Uterus (tissue), 2 donors: ENCODE results near the gene NXT1.

ENCODE experiments used
- POLR2A ChIP-seq, 2 donors: fragments of 450-650 bp; IDR thresholded peaks; one replicate each; pipeline ENCODE4 v1.6.1; 2016; ENCODE audit warnings: antibody characterized with exemption in 2 of 2, mild to moderate bottlenecking in 1 of 2, moderate library complexity in 1 of 2
- TF ChIP-seq, protein P1 (sequence below), 4 experiments: fragments of 200-600 bp in 2 of 4; fragments of 450-650 bp in 2 of 4; sonication (generic) in 2 of 4; IDR thresholded peaks; one replicate each; pipeline ENCODE4 v1.5.1; 2016 to 2019; ENCODE audit warnings: antibody characterized with exemption in 4 of 4, mild to moderate bottlenecking in 2 of 4, moderate library complexity in 1 of 4

DNA sequence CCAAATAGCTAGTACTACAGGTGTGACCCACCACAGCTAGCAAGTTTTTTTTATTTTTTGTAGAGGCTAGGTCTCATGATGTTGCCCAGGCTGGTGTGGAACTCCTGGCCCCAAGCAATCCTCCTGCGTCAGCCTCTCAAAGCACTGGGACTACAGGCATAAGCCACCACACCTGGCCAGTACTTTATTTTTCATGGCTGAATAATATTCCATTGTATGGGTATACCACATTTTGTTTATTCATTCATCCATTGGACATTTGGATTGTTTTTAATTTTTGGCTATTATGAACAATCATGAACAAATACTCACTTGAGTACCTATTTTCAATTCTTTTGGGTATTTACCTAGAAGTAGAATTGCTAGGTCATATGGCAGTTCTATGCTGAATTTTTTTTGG is 7.0 kb upstream of the NXT1 start:
- TF ChIP-seq, protein P1, sequence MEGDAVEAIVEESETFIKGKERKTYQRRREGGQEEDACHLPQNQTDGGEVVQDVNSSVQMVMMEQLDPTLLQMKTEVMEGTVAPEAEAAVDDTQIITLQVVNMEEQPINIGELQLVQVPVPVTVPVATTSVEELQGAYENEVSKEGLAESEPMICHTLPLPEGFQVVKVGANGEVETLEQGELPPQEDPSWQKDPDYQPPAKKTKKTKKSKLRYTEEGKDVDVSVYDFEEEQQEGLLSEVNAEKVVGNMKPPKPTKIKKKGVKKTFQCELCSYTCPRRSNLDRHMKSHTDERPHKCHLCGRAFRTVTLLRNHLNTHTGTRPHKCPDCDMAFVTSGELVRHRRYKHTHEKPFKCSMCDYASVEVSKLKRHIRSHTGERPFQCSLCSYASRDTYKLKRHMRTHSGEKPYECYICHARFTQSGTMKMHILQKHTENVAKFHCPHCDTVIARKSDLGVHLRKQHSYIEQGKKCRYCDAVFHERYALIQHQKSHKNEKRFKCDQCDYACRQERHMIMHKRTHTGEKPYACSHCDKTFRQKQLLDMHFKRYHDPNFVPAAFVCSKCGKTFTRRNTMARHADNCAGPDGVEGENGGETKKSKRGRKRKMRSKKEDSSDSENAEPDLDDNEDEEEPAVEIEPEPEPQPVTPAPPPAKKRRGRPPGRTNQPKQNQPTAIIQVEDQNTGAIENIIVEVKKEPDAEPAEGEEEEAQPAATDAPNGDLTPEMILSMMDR (IDR thresholded peaks at IDR 0.05) = no peak
- TF ChIP-seq POLR2A (IDR thresholded peaks at IDR 0.05) = no peak
